Stimulated activated memory B cell treated with anti-CD40 and anti-IgM and Interleukin-4, amounts not matched to agents 10 μg/mL and 1 μg/mL and 100 μg/mL, for 72 hours (primary cell): ENCODE measurements around the gene INTS6.
A peak's percentile ranks its signal among the peaks of the same experiment; 100 is the strongest.

Source experiments
- ATAC-seq: fragments of 150-1000 bp; cut with Tn5 transposase; 2 replicates; pipeline ENCODE4 v1.10.0; 2021
- H3K27ac Mint-ChIP-seq: one replicate; pipeline ENCODE4 v1.8.0; 2022; ENCODE audit warnings: mild to moderate bottlenecking, mixed read lengths
- H3K27me3 Mint-ChIP-seq: one replicate; pipeline ENCODE4 v1.8.0; 2022; ENCODE audit warnings: mixed read lengths
- H3K36me3 Mint-ChIP-seq: one replicate; pipeline ENCODE4 v1.8.0; 2022; ENCODE audit warnings: mixed read lengths
- H3K4me1 Mint-ChIP-seq: one replicate; pipeline ENCODE4 v1.8.0; 2022; ENCODE audit warnings: mixed read lengths
- H3K4me3 Mint-ChIP-seq: one replicate; pipeline ENCODE4 v1.8.0; 2022; ENCODE audit warnings: mild to moderate bottlenecking, moderate library complexity, mixed read lengths
- H3K9me3 Mint-ChIP-seq: one replicate; pipeline ENCODE4 v1.8.0; 2022; ENCODE audit warnings: mixed read lengths

INTS6 gene

GRCh38 chr13:51452361-51453206 is at the start of gene INTS6:
INTS6 (minus strand) TSS chr13:51453036; CDS start chr13:51452525, 511 bp downstream.
- peak within 1 kb of the TSS; percentile 93 for H3K4me3 Mint-ChIP-seq
- H3K9me3 Mint-ChIP-seq, result no peaks in the 10 kb centered on the region
- peaks cover 40% of the 10 kb centered on the region for H3K36me3 Mint-ChIP-seq
- H3K27me3 Mint-ChIP-seq, result no peaks in the 10 kb centered on the region
- ATAC-seq, result peak; percentile 91
- peak within 1 kb of the TSS; percentile 91 for H3K27ac Mint-ChIP-seq
- peaks cover 38% of the 10 kb centered on the region for H3K4me1 Mint-ChIP-seq

GRCh38 chr13:51502153-51502651 is 49.4 kb upstream of the INTS6 start:
- peak; percentile 89 for ATAC-seq
- Mint-ChIP-seq H3K27me3 (no peaks in the 10 kb centered on the region), H3K4me3 (no peak overlapping the region), H3K4me1 (peaks cover 19% of the 10 kb centered on the region), H3K36me3 (no peaks in the 10 kb centered on the region), H3K27ac (peak overlapping the region; percentile 75), H3K9me3 (no peaks in the 10 kb centered on the region)

GRCh38 chr13:51501592-51502152 is 48.8 kb upstream of the INTS6 start:
- Mint-ChIP-seq H3K4me1 (peaks cover 19% of the 10 kb centered on the region), H3K36me3 (no peaks in the 10 kb centered on the region), H3K9me3 (no peaks in the 10 kb centered on the region), H3K4me3 (no peak overlapping the region), H3K27me3 (no peaks in the 10 kb centered on the region), H3K27ac (peak overlapping the region; percentile 75)
- peak; percentile 25 for ATAC-seq

GRCh38 chr13:51501096-51501495 is 48.3 kb upstream of the INTS6 start:
- ATAC-seq, result no peak
- H3K36me3 Mint-ChIP-seq, result no peaks in the 10 kb centered on the region

GRCh38 chr13:51500687-51501086 is 47.9 kb upstream of the INTS6 start:
- ATAC-seq, result no peak
- Mint-ChIP-seq H3K4me1 (peaks cover 19% of the 10 kb centered on the region), H3K9me3 (no peaks in the 10 kb centered on the region), H3K27ac (no peak overlapping the region), H3K4me3 (no peak overlapping the region), H3K36me3 (no peaks in the 10 kb centered on the region), H3K27me3 (no peaks in the 10 kb centered on the region)

More at GRCh38 chr13:51501096-51501495, 48.3 kb upstream of the INTS6 start:
- H3K4me1 Mint-ChIP-seq, result peaks cover 19% of the 10 kb centered on the region
- H3K4me3 Mint-ChIP-seq, result no peak overlapping the region
- H3K27ac Mint-ChIP-seq, result peak overlapping the region; percentile 75
- H3K9me3 Mint-ChIP-seq, result no peaks in the 10 kb centered on the region
- no peaks in the 10 kb centered on the region for H3K27me3 Mint-ChIP-seq

- ATAC-seq, result no peak
- Mint-ChIP-seq H3K27me3 (no peaks in the 10 kb centered on the region), H3K27ac (no peak overlapping the region), H3K4me3 (no peak overlapping the region), H3K9me3 (no peaks in the 10 kb centered on the region), H3K36me3 (no peaks in the 10 kb centered on the region), H3K4me1 (peaks cover 19% of the 10 kb centered on the region)
Measured at GRCh38 chr13:51499841-51500240, 47.0 kb upstream of the INTS6 start.

- no peaks in the 10 kb centered on the region for H3K27me3 Mint-ChIP-seq
- H3K4me1 Mint-ChIP-seq, result no peaks in the 10 kb centered on the region
- H3K36me3 Mint-ChIP-seq, result no peaks in the 10 kb centered on the region
- no peak for ATAC-seq
- H3K4me3 Mint-ChIP-seq, result no peak overlapping the region
- H3K9me3 Mint-ChIP-seq, result no peaks in the 10 kb centered on the region
- no peak overlapping the region for H3K27ac Mint-ChIP-seq
Measured at GRCh38 chr13:51495316-51495715, 42.5 kb upstream of the INTS6 start.

GRCh38 chr13:51494156-51494555 is 41.3 kb upstream of the INTS6 start:
- ATAC-seq, result no peak
- H3K27me3 Mint-ChIP-seq, result no peaks in the 10 kb centered on the region
- no peaks in the 10 kb centered on the region for H3K9me3 Mint-ChIP-seq

GRCh38 chr13:51488212-51488611 is 35.4 kb upstream of the INTS6 start:
- Mint-ChIP-seq H3K36me3 (peaks cover 8% of the 10 kb centered on the region), H3K4me3 (no peak overlapping the region), H3K27me3 (no peaks in the 10 kb centered on the region), H3K27ac (no peak overlapping the region), H3K4me1 (no peaks in the 10 kb centered on the region), H3K9me3 (peaks cover 5% of the 10 kb centered on the region)
- ATAC-seq, result no peak

More at GRCh38 chr13:51494156-51494555, 41.3 kb upstream of the INTS6 start:
- H3K4me1 Mint-ChIP-seq, result no peaks in the 10 kb centered on the region
- H3K27ac Mint-ChIP-seq, result no peak overlapping the region
- no peak overlapping the region for H3K4me3 Mint-ChIP-seq
- no peaks in the 10 kb centered on the region for H3K36me3 Mint-ChIP-seq

GRCh38 chr13:51481656-51482055 is 28.8 kb upstream of the INTS6 start:
- no peak for ATAC-seq
- Mint-ChIP-seq H3K27me3 (no peaks in the 10 kb centered on the region), H3K4me3 (no peak overlapping the region), H3K4me1 (no peaks in the 10 kb centered on the region), H3K27ac (no peak overlapping the region), H3K9me3 (peaks cover 5% of the 10 kb centered on the region), H3K36me3 (peaks cover 8% of the 10 kb centered on the region)

- Mint-ChIP-seq H3K4me1 (no peaks in the 10 kb centered on the region), H3K27me3 (no peaks in the 10 kb centered on the region), H3K4me3 (no peak overlapping the region), H3K9me3 (peaks cover 5% of the 10 kb centered on the region), H3K36me3 (peaks cover 6% of the 10 kb centered on the region), H3K27ac (no peak overlapping the region)
- peak; percentile 58 for ATAC-seq
Measured at GRCh38 chr13:51479199-51479523, 26.3 kb upstream of the INTS6 start.

- no peak for ATAC-seq
- no peak overlapping the region for H3K27ac Mint-ChIP-seq
- no peak overlapping the region for H3K4me3 Mint-ChIP-seq
- no peaks in the 10 kb centered on the region for H3K9me3 Mint-ChIP-seq
- H3K4me1 Mint-ChIP-seq, result no peaks in the 10 kb centered on the region
- no peaks in the 10 kb centered on the region for H3K27me3 Mint-ChIP-seq
- peaks cover under 1% of the 10 kb centered on the region for H3K36me3 Mint-ChIP-seq
Measured at GRCh38 chr13:51478418-51479198, 25.8 kb upstream of the INTS6 start.

- Mint-ChIP-seq H3K4me3 (no peak overlapping the region), H3K36me3 (no peaks in the 10 kb centered on the region), H3K27me3 (no peaks in the 10 kb centered on the region), H3K4me1 (no peaks in the 10 kb centered on the region), H3K9me3 (no peaks in the 10 kb centered on the region), H3K27ac (no peak overlapping the region)
- ATAC-seq, result no peak
Measured at GRCh38 chr13:51477653-51478324, 25.0 kb upstream of the INTS6 start.

- Mint-ChIP-seq H3K4me1 (no peaks in the 10 kb centered on the region), H3K4me3 (no peak overlapping the region), H3K9me3 (no peaks in the 10 kb centered on the region), H3K27ac (no peak overlapping the region), H3K36me3 (no peaks in the 10 kb centered on the region), H3K27me3 (no peaks in the 10 kb centered on the region)
- ATAC-seq, result no peak
Measured at GRCh38 chr13:51477149-51477548, 24.3 kb upstream of the INTS6 start.
